Hepatocyte (in vitro differentiated cells): ENCODE data around the gene UBE3C.

Experiments
- EZH2 ChIP-seq: fragments of 200-600 bp; sonication (generic); IDR thresholded peaks from 2 replicates; pipeline ENCODE4 v1.6.1; 2016; ENCODE audit warnings: antibody characterized with exemption, mild to moderate bottlenecking, borderline replicate concordance
- TF ChIP-seq, protein P1 (sequence below): fragments of 200-600 bp; sonication (generic); IDR thresholded peaks from 2 replicates; pipeline ENCODE4 v1.5.1; 2016; ENCODE audit warnings: antibody characterized with exemption, mild to moderate bottlenecking; ENCODE audit not compliant: poor library complexity

DNA sequence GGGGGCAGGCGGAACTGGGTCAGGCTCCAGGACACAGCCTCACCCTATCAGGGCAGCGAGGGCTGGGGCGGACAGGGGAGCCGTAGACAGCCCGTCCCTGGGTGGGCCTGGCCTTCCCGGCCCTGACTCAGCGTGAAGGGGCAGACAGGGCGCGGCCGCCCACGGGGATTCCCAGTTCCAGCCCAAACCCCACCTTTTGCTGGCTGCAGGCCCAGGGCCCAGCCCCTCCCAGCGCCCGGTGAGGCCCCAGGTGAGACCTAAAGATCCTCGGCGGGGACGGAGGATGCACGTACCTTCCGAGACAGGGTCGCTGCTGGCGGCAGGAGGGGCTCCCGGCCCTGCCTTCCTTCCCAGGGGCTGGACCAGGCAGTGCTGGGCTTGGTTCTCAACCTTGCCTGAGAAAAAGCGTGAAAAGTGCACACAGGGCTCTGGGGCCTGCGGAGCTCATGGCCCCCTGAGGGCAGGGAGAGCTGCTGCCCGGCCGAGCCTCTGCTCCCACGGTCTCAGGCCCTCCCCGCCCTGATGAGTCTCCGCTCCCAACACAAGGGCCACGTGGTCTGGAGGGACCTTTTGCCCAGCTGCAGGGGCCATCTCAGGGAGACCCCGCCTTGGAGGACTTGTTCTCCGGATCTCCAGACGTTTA lies 154.2 kb downstream of the UBE3C start:
- TF ChIP-seq, protein P1, sequence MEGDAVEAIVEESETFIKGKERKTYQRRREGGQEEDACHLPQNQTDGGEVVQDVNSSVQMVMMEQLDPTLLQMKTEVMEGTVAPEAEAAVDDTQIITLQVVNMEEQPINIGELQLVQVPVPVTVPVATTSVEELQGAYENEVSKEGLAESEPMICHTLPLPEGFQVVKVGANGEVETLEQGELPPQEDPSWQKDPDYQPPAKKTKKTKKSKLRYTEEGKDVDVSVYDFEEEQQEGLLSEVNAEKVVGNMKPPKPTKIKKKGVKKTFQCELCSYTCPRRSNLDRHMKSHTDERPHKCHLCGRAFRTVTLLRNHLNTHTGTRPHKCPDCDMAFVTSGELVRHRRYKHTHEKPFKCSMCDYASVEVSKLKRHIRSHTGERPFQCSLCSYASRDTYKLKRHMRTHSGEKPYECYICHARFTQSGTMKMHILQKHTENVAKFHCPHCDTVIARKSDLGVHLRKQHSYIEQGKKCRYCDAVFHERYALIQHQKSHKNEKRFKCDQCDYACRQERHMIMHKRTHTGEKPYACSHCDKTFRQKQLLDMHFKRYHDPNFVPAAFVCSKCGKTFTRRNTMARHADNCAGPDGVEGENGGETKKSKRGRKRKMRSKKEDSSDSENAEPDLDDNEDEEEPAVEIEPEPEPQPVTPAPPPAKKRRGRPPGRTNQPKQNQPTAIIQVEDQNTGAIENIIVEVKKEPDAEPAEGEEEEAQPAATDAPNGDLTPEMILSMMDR = no peak
- no peak for TF ChIP-seq EZH2
